HFFc6 (cell line): Measurements from ENCODE around the gene ANKRD9. TPM values are rescaled to one million over a fixed set of nuclear protein-coding genes. Genes with fewer than 3 reads are reported as not detected.
A peak's percentile ranks its signal among the peaks of the same experiment; 100 is the strongest.

Source experiments
- DNase-seq: peaks from one replicate; pipeline ENCODE4 v3.0.0-alpha.2; 2018
- H3K27ac Mint-ChIP-seq: 2 replicates; pipeline ENCODE4 v1.8.0; 2020; ENCODE audit warnings: mild to moderate bottlenecking, mixed read lengths
- H3K27me3 Mint-ChIP-seq: 2 replicates; pipeline ENCODE4 v1.8.0; 2021; ENCODE audit warnings: mild to moderate bottlenecking, moderate library complexity, mixed read lengths; ENCODE audit not compliant: insufficient read depth
- H3K36me3 Mint-ChIP-seq: 2 replicates; pipeline ENCODE4 v1.8.0; 2021; ENCODE audit warnings: low read depth, mixed read lengths
- H3K4me1 Mint-ChIP-seq: 2 replicates; pipeline ENCODE4 v1.8.0; 2020; ENCODE audit warnings: low read depth, mixed read lengths
- H3K4me3 Mint-ChIP-seq: 2 replicates; pipeline ENCODE4 v1.8.0; 2020; ENCODE audit warnings: mild to moderate bottlenecking, moderate library complexity, mixed read lengths
- H3K9me3 Mint-ChIP-seq: 2 replicates; pipeline ENCODE4 v1.8.0; 2020; ENCODE audit warnings: mild to moderate bottlenecking, mixed read lengths
- CTCF ChIP-seq: fragments of 200-600 bp; sonication (generic); IDR thresholded peaks from 2 replicates; pipeline ENCODE4 v1.5.0; 2021; ENCODE audit warnings: antibody characterized with exemption, mild to moderate bottlenecking
- total RNA-seq, 6 experiments: library from RNA; stranded (reverse); fragmentation: NEBNext Ultra II Directional; extraction: Animal tissue kit (Norgen Biotek cat#: 25700); gene quantifications; 2 replicates in 1 of 6; 3 replicates in 5 of 6; pipeline ENCODE4 v1.2.3, GENCODE V29; 2021

ANKRD9 gene
- total RNA-seq, 6 experiments from 2014 or later: 13.4 to 18.0 (median 15.6) TPM

GRCh38 chr14:102503641-102504327, 5.8 kb downstream of the ANKRD9 start:
- Mint-ChIP-seq H3K4me3 (no peak overlapping the region), H3K27me3 (peaks cover 7% of the 10 kb centered on the region; the same call in 1 of the 2 replicates), H3K4me1 (peaks cover 9% of the 10 kb centered on the region), H3K27ac (no peak overlapping the region), H3K36me3 (peaks cover 14% of the 10 kb centered on the region), H3K9me3 (no peaks in the 10 kb centered on the region)
- DNase-seq: no peak
- no peak for TF ChIP-seq CTCF

- Mint-ChIP-seq H3K27ac (no peak overlapping the region), H3K9me3 (no peaks in the 10 kb centered on the region), H3K36me3 (peaks cover 11% of the 10 kb centered on the region), H3K4me3 (no peak overlapping the region), H3K4me1 (peaks cover 9% of the 10 kb centered on the region), H3K27me3 (peaks cover 3% of the 10 kb centered on the region; the same call in 1 of the 2 replicates)
- no peak for DNase-seq
- TF ChIP-seq CTCF: no peak
Observed at GRCh38 chr14:102502571-102502970, 7.0 kb downstream of the ANKRD9 start.

- Mint-ChIP-seq H3K27me3 (peaks cover 3% of the 10 kb centered on the region; the same call in 1 of the 2 replicates), H3K27ac (no peak overlapping the region), H3K36me3 (peaks cover 11% of the 10 kb centered on the region), H3K9me3 (no peaks in the 10 kb centered on the region), H3K4me3 (no peak overlapping the region), H3K4me1 (peaks cover 9% of the 10 kb centered on the region)
- TF ChIP-seq CTCF: peak; percentile 52
- DNase-seq: no peak
Observed at GRCh38 chr14:102501751-102502315, 7.7 kb downstream of the ANKRD9 start.

DNA sequence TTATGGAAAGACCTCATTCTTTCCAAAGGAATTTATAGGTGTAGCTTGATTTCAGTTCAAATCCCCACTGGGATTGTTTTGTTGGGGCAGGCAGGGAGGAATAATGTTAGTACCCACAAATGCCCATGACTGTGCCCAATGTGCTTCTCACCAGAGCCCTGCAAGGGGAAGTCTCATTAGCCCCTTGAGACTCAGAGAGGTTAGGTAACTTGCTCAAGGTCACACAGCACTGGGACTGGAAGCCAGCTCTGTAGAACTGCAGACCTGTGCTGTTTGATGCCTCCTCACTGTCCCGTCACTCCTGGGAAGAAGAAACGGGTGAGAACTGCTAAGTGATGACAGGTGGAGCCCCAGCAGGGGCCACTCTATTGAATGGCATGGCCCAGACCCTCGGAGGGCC, 8.9 kb downstream of the ANKRD9 start:
- H3K27ac Mint-ChIP-seq: peak overlapping the region; percentile 69
- H3K4me3 Mint-ChIP-seq: no peak overlapping the region
- peaks cover 3% of the 10 kb centered on the region for H3K27me3 Mint-ChIP-seq

DNA sequence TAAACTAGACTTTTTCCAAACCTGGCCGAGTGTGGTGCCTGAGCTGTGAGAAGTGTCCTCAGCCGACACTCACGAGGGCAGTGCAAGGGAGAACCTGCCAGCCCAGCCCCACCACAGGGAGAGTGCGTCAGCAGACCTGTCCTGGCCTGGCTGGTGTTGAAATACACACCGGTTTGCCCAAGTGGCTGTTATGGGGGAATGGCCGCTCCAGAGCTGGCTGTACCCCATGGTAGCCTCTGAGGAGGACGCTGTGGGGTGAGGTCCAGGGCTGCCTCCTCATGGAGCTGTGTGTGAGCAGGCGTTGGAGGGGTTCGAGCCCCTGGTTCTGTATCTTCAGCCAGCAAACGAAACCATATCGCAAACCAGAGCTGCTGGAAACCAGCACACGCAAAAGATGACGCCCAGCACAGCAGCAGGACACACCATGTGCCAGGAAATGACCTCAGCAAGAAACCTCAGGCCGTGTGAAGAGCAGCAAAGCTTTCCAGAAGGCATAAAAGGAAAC, 9.4 kb downstream of the ANKRD9 start:
- Mint-ChIP-seq H3K27ac (peak overlapping the region; percentile 69), H3K4me3 (no peak overlapping the region), H3K36me3 (peaks cover 11% of the 10 kb centered on the region), H3K9me3 (no peaks in the 10 kb centered on the region), H3K4me1 (peaks cover 9% of the 10 kb centered on the region), H3K27me3 (peaks cover 3% of the 10 kb centered on the region)
- no peak for TF ChIP-seq CTCF
- DNase-seq: peak; percentile 36

More for the DNA sequence above, 8.9 kb downstream of the ANKRD9 start:
- Mint-ChIP-seq H3K9me3 (no peaks in the 10 kb centered on the region), H3K4me1 (peaks cover 9% of the 10 kb centered on the region), H3K36me3 (peaks cover 11% of the 10 kb centered on the region)
- TF ChIP-seq CTCF: no peak
- no peak for DNase-seq
